GM19328 (cell line): Measurements from ENCODE around the gene LIX1.

Source experiments
- ATAC-seq: cut with Tn5 transposase; IDR thresholded peaks from one replicate; pipeline ENCODE4 v1.9.1; 2021; ENCODE audit warnings: mild to moderate bottlenecking, moderate library complexity; ENCODE audit not compliant: unreplicated experiment

Gene LIX1

DNA sequence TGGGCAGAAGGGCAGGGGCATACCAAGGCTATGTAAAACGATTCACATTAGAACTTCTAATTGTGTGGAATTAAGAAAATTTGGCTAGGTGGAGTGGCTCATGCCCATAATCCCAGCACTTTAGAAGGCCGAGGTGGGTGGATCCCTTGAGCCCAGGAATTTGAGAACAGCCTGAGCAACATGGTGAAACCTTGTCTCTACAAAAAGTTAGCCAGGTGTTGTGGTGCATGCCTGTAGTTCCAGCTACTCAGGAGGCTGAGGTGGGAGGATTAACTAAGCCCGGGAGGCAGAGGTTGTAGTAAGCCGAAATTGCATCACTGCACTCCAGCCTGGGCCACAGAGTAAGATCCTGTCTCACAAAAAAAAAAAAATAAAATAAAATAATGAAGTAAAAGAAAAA lies 65.2 kb downstream of the LIX1 start:
- no peak for ATAC-seq

DNA sequence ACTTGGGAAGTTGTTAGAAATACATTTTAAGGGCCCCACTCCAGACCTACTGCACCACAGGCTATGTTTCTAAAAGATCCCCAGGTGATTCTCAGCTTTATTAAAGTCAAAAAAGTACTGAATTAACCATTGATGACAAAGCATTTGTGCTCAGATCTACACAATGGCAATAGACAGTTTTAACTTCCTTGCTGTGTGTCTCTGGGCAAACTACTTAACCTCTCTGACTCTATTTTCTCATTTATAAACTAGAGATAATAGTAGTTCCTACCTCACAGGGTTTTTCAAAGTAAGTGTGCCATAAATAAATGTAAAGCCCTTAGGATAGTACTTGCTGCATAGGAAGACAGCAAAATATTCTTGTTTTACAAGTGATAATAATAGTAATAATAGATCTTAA lies 66.3 kb downstream of the LIX1 start:
- no peak for ATAC-seq

DNA sequence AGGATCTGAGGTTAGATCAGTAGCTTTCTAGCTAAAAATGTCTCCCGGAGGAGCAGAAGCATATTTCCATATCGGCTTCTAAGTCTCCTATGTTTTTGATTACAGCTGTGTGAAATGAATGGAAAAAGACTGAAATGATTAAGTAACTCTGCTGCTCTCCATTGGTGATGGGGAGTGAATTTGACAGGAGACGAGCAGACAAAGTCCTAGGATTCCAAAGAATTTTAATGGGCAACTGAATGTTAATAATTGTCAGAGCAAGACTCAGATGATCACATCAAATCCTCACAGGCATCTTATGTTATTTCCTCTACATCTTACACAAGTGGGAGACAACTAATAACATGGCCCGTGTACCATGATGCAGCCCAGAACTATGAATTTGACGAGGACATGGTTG lies 66.8 kb downstream of the LIX1 start:
- ATAC-seq, result no peak

DNA sequence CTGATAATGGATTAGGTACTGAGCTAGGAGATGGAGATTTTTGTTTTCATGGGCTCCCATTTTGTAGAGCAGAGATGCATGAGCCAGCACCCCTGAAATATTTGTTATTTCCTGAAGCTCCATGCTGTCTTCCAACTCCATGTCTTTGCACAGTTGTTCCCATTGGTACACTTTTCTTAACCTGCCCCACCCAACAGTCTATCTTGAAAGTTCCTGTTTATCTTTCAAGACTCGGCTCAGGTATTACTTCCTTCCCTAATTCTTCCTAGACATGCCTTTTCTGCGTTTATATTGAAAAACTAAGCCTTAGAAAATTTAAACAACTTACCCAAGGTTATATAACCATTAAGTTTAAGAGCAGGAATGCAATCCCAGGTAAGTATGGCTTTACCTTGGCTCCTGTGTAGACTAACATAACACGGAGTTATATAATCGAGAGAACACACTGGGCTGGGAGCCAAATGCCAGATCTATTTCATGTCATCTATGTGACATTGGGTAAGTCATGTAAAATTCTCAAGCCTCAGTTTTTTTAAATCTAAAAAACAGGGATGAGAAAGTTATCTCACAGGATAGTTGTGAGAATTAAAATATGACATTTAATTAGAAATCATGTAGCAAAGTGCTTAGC lies 67.4 kb downstream of the LIX1 start:
- ATAC-seq, result no peak

DNA sequence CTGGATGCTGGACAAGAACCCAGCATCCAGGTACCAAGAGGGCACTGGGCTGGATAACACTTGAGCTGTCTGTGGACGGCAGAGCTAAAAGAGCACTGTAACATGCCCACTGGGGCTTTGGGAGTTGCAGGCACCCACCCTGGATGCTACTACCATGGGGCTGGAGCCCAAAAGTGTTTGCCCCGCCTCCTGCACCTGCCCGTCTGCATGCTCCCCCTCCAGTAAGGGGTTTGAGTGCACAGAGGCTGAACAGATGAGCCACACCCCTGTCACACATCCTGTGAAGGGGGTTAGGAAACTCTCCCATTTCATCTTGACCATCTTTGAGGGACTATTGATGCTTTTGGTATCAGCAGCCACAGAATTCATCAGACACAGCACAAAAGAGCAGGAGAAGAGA lies 69.0 kb downstream of the LIX1 start:
- no peak for ATAC-seq

DNA sequence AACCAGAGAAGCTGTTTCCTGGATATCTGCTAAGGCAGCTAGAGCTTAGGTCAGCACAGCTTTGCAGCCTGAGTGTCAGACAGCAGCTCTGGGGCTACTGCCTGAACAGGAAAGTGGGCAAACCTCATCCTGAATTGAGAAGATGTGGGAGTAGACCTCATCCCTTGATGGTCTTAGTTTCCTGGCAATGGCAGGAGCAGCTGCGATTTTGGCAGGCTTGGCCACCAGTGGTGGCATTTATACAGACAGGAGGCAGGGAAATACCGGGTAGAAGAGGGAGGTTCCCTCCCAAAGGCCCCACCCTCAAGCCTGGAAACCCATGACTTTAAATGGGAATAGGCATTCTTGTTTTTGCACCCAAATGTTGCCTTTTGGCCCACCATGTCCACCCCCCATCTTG lies 69.7 kb downstream of the LIX1 start:
- ATAC-seq, result no peak

DNA sequence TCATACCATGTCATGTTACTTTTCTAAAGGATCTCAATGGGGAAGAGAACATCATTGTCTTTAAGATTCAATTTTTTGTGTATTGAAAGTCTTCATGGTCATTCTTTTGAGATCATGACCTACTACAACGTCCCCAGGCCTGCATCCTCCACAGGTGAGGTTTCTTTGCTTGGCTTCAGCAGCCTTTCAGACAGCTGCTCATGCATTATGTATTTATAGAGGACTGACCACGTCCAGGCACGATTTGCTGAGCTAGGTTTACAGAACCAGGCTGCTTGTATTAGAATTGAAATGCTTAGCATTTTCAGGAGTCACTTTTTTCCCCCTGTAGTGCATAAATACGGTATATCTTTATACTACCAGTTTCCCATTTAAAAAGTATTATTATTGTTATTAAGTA lies 70.4 kb downstream of the LIX1 start:
- ATAC-seq, result no peak

DNA sequence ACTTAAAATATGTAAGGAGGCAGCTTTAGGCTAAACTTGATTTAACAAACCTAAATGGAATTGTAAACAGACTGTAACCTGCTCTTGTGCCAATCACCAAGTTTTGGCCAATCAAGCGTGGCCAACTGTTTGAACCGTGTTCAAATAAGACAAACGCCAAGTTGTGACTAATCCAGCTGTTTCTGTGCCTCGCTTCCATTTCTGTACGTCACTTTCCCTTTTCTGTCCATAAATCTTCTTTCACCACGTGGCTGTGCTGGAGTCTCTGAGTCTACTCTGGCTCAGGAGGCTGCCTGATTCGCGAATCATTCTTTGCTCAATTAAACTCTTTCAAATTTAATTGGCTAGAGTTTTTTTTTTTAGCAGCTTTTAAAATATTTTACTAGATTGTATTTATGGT lies 71.3 kb downstream of the LIX1 start:
- ATAC-seq, result no peak

DNA sequence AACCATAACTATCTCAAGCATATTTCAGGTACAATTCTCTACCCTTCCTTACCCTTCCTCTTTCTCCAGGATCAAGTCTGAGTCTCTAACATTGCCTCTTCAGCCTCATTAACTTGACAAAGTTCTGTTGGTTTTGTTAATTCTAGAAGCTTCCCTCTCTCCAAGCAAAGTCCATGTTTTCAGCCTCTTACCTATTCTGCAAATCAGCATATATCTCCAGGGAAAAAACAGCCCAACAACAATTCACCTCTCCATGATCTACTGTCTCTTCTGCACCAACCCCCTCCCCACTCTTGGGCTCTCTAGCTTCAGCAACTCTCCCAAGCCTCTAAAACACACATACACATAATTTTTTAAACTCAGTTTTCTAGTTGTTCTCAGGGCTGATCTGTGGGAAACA lies 72.2 kb downstream of the LIX1 start:
- no peak for ATAC-seq

DNA sequence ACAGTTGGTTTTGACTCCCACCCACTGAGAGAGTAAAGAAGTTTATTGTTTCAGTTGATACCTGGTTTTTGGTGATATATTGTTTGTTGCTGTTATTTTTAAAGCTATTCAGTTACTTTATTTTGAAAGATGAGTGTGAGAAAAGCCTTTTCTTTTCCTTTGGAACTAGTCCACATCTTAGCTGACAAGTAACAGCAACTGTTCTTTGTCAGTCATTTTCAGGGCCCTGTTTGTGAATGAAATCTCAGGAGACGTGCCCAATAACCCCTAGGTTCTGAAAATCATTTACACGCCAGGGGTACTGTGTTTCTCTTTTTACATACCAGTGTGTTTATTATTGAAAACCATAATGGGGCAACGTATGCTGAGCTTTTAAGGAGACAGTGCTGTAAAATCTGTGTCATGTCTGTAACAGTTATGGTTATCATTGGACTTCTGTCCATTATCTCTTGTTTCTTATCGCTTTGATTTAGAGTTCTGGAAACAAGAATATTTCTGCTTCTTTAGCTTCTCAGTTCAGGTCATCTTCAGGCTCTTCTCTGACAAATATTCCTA lies 75.0 kb downstream of the LIX1 start:
- no peak for ATAC-seq

DNA sequence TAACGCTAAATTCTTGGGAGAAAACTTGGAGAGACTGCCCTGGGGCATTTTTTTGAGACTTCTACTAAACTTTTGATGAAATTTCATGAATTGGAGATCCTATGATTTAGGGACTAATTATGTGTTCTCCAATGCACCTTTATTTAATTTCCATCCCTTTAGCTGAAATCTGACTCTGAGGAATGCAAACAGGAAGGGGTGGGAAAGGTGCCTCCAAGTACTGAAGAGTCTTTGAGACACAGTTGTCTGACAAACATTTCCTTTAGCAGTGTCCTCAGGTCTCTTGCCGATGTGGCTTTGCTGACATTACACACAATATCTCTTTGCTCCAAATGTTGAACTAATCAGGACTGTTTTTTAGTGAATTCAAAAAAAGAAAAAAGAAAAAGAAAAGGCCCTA lies 76.9 kb downstream of the LIX1 start:
- ATAC-seq, result no peak

DNA sequence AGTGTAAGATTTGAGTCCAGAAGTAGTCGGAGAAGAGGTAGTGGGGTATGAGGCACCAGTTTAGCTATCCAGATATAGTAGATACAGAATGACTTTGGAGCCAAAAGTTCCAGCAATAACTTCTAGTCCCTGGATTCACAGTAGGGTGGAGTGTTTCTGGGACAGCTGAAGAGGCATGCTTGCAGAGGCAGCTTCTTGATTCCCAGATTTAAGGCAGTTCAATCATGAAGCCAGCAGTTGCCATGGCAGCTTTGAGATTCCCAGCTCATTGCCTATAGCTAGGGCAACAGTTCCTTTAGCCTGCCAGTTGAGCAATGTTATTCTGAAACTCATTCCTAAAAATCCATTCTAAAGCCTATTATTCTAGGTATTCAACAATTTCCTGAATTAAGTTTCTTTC lies 79.2 kb downstream of the LIX1 start:
- no peak for ATAC-seq

DNA sequence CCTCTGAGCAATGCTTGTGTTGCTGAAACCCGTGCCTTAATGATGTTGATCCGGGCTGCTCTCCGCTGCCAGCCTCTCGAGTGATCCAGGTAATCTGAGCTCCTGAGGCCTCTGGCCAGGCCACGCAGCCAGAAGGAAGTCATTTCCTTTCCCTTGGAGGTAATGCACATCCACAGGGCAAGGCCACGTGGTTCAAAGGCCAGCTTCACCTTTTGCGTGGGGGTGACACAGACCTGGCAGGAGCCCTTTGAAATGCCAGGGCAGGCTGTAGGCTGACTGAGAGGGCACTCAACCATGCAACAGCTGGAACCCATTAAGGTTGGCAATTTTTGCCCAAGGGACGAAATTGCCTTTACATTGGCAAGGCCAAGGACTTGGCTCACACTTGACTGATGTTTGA lies 80.4 kb downstream of the LIX1 start:
- ATAC-seq, result no peak

DNA sequence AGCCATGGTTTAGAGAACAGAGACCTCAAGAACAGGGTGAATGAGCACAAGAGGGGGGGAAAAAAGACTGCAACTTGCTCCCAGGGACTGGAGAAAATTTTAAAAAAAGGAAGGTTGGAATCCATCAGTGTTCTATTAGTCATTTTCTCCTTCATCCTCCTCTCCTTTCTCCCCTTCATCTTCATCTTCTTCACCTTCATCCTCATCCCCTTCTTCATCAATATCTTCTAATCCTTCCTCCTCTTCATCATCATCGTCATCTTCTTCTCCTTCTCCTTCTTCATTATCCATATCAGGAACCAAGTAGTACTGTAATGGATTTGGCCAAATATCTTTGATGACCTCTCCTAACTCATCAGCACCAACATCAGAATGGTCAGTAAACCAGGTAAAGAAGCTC lies 86.1 kb downstream of the LIX1 start:
- no peak for ATAC-seq

DNA sequence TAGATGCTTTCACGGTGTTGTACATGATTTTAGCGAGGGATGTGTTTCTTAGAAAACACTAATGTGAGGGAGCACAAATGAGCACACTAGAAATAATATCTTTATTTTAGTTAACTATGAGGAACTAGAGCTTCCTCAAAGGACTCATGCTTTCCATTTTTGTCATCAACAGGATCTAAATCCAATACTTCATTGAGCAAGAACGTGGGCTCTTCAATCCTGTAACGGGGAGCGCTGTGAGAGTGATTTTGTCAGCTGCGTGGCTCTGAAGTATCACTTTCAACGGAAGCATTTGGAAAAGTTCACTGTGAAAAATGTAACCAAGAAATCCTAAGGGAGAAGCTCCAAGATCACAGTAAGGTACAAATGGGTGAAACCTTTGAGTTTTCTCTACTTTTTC lies 93.2 kb downstream of the LIX1 start:
- no peak for ATAC-seq

DNA sequence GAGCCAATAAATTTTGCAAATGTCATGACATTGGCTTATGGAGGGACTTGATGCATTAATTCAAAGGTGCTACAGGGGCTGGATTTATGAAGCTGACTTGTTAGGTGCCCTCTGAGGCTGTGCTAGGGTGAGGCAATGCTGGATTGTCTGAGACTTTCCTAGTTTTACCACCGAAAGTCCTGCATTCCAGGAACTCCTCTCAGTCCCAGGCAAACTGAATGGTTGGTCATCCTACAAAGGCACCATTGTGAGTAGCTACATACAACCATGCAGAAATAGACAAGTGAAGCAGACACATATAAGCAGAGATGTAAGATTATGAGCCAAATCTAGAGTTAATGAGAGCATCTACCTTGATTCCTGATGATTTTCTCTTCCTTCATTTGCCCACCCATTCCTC lies 95.3 kb downstream of the LIX1 start:
- ATAC-seq, result no peak

DNA sequence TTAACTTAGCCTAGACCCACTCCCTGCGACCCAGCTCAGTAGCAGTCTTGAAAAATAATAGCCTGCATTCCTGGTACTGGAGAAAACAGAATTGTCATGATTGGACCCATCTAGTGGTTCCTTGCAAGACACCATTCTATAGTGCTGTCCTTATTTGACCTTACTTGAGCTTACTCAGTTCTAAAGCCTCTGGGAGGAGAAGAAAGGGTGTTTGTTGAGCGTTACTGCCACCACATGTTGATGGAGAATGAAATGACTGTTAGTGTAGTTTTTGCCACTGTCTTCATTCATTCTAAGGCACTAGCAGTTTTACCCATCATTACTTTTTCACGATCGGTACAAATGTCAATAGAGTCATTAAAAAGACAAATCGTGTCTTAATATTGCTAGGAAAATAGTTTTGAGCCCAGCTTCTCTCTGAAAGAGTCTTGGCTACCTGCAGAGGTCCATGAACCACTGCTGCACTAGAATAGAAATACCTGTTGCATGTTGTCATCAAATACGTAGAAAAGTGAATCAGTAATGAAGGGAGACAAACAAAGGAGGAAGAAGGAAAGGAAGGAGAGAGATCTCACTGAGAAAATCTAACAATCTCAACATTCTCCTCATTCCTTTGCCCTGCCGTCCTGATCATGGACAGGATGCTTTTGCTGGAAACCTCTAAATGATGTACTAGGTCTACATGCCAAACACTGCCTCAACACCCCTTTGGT lies 96.0 kb downstream of the LIX1 start:
- ATAC-seq, result no peak

DNA sequence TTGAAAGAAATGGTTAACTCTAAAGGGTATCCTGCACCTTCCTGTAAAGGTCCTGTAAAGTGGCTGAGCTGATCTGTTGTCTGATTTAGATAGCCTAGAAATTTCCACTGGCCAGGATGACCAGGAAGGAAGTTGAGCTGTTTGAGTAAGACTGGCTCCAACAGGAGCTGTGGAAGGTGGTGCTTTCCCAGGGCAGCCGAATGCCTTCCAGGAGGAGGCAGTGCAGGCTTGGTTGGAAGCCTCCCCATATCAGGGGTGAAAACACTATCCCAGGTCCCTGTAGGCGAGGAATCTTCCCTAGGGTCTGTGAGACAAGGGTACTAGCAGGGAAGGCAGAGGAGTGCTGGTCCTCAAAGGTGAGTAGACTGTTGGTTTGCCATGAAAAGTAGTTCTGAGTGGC lies 98.4 kb downstream of the LIX1 start:
- no peak for ATAC-seq

DNA sequence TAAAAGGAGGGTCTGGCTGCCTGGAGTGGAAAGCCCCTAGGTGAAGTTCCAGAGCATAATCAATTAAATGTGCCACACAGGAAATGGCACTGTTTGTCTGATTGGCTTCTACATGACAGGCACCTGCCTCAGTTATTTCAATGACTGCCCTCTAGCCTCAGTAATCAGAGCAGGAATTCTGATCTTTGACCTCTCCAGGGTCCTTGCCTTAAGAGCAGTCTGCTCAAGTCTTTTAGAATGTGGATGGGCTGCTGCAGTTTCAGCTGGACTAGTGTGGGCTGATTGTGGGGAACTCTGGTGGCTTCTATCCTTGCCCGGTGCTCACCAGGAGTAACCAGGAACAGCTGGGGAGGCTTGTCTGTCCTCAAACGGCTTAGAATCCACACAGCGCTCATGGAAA lies 98.9 kb downstream of the LIX1 start:
- no peak for ATAC-seq

DNA sequence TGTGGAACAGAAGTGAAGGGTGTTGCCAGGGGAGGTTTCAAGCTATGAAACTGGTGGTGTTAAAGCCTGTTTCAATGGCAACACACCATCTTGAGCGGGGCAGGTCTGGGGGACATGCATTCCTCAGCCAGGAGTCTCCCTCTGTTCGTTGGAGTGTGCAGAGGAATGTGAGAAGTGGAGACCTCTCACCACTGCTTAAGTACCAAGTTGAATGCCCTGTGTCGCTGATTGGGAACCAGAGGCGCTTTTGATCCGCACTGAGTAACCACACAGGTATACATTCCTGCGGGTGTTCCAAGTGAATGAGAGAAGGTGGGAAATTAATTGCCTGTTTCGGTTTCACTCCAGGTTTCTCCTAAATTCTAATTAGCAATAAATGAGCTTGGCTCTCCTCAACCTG lies 99.4 kb downstream of the LIX1 start:
- no peak for ATAC-seq
